ENCODE results near the gene CSTF2T. TPM values are rescaled to one million over a fixed set of nuclear protein-coding genes. Genes with fewer than 3 reads are reported as not detected.

The CSTF2T gene
- total RNA-seq, 4 donors from 2014 or later: 16.9 to 33.7 (median 23.4) TPM

DNA sequence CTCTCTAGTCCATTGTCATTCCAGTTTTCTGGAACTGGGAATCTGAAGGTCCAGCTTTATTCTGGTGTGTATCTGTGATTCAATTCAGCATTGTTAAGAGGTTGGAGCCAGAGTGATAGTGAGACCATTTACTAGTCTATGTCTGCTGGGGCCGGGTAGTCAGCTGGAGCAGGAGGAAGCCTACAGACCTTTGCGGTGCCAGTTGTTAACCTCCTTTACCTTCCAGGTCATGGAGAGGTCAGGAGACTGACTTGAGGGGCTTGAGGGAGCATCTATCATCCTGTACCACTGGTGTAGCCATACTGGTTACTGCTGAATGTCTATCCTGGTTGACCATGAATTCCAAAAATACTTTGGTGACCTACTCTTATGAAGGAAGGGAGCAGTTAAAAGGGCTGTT lies 9.2 kb upstream of the CSTF2T start:
- TF ChIP-seq CTCF (IDR thresholded peaks at IDR 0.05): no peak
- DNase-seq (ENCODE audit: low spot score) (no peak), ATAC-seq (ENCODE audit: low FRiP score) (no peak)

DNA sequence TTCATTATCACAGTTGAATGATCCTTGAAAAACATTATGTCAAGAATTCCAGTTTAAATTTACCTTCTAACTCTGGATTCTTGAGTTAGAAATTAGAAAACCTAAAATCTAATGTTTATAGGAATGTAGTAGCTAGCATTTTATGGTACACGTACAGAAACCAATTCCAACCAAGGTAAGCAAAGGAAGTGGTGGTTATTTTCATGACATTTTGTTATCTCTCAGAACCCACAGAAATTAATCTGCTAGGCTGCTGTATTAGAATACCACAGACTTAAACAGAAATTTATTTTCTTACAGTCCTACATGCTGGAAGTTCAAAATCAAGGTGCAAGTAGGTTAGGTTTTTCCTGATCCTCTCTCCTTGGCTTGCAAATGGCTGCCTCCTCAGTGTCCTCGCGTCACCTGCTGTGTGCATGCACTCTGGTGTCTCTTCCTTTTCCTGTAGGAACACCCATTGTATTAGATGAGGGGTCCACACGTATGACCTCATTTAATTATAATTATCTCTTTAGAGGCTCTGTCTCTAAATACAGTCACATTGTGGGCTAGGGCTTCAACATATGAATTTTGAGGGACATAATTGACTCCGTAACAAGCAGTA lies 8.5 kb upstream of the CSTF2T start:
- DNase-seq (ENCODE audit: low spot score): no peak
- no peak for TF ChIP-seq CTCF (IDR thresholded peaks at IDR 0.05)
- ATAC-seq (ENCODE audit: low FRiP score): no peak

DNA sequence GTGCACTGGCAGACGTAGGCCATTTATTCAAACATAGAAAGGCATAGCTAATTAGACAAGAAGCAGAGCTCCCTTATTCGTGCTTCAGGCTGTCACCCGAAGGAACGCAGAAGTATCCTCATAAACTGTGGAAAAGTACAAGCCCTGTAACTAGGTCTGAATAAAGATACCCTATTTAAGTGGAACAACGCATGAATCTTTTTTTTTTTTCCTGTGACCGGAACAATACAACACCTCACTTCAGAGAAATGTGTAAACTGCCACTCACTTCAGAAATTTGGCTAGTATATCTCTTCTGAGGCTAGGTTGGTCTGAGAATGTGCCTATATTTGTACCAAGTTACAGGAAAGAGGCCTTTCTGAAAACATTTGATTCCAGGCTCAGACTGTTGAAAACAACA lies 8.0 kb upstream of the CSTF2T start:
- TF ChIP-seq CTCF (IDR thresholded peaks at IDR 0.05): no peak
- no peak for DNase-seq (ENCODE audit: low spot score)
- no peak for ATAC-seq (ENCODE audit: low FRiP score)

DNA sequence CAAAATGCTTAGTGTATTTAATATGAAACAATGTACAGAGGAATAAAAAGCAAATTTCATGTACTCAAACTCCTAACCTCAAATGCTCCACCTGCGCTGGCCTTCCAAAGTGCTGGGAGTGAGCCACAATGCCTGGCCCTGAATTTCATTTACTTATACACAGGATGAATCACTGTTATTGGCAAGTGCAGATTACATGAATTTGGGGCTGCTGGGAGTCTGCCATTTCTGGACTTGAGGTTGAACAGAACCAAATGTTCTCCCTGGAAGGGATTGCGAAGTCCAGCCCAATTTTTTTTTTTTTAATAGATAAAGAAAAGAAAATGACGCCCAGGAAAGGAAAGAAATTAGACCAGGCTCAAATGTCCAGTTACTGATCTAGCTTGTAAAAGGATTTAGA lies 6.8 kb upstream of the CSTF2T start:
- DNase-seq (ENCODE audit: low spot score): peak; percentile 55
- TF ChIP-seq CTCF (IDR thresholded peaks at IDR 0.05): no peak
- ATAC-seq (ENCODE audit: low FRiP score): peak; percentile 91

DNA sequence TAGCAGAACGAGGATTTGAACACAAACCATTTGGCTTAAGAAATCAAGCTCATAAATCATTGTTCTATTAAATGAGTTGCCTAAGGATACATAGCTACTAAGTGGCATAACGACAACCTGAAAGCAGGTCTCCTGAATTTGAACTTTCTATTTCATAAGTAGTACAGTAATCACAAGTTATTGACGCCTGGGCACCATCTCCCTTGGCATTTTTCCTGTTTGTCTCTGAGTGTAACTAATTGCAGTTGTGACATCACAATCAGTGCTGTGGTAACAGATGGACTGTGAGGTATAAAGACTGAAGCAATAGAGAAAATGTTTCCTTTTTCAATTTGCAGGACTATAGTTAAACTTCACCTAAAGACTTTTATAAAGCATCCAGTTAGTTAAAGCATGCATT lies 6.4 kb upstream of the CSTF2T start:
- ATAC-seq (ENCODE audit: low FRiP score) (peak; percentile 17), DNase-seq (ENCODE audit: low spot score) (no peak)
- no peak for TF ChIP-seq CTCF (IDR thresholded peaks at IDR 0.05)

- ATAC-seq (ENCODE audit: low FRiP score) (peak; percentile 45), DNase-seq (ENCODE audit: low spot score) (no peak)
- no peak for TF ChIP-seq CTCF (IDR thresholded peaks at IDR 0.05)
Observed at GRCh38 chr10:51700228-51700817, 928 bp upstream of the CSTF2T start.

DNA sequence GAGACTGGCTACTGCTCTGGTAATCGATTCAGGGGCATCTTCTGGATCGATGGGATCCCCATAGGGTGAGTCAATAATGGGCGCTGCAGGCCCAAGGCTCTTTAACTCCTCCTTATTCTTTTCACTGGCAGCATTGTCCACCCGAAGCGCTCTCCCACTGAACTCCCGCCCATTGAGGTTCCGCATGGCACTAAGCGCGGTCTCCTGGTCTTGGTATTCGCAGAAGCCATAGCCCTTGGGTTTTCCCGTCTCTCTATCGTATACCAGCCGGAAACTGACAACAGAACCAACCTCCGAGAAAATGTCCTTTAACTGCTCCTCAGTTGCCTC lies 285 bp downstream of the CSTF2T start:
- no peak for DNase-seq (ENCODE audit: low spot score)
- peak; percentile 15 for ATAC-seq (ENCODE audit: low FRiP score)
- no peak for TF ChIP-seq CTCF (IDR thresholded peaks at IDR 0.05)

Data from omental fat pad (tissue), 4 donors.